ENCODE data around the gene MPST. TPM values are rescaled to one million over a fixed set of nuclear protein-coding genes. Genes with fewer than 3 reads are reported as not detected.
"Not testable (repeated sequence)": the region's sequence is repeated elsewhere in the genome, so short reads cannot be mapped to it uniquely, and the experiment has no call there.

MPST gene
- total and polyA plus RNA-seq, 4 experiments from 2014 or later: 3.7 to 7.4 (median 5.6) TPM

DNA sequence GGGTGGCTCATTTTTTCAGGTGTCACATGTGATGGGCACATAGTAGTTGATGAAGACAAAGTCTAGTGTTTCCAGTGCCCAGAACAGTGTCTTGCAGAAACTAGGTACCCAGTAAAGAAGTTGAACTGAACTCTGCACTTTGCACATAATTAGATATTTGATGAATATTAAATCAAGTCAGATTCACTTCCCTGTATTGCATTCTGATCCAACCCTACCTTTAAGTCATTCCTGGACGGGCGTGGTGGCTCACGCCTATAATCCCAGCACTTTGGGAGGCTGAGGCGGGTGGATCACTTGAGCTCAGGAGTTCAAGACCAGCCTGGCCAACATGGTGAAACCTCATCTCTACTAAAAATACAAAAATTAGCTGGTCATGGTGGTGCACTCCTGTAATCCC, 30.5 kb upstream of the MPST start:
- peaks cover 33 to 42% of the 10 kb centered on the region in 2 donors for H3K27me3 Mint-ChIP-seq
- POLR2A ChIA-PET (ENCODE audit: partially characterized antibody): interaction anchor here (0.7 kb wide), 1 partner anchor 133 kb away, joined by 3 read pairs; no protein-coding TSS in a partner anchor
- H3K27ac ChIP-seq (ENCODE audit: low read depth, low read length); H3K27ac Mint-ChIP-seq; H3K36me3 ChIP-seq (ENCODE audit: insufficient read depth, low read length); H3K4me1 ChIP-seq (ENCODE audit: insufficient read depth, low read length); H3K9me3 ChIP-seq (ENCODE audit: control insufficient read depth in 1 of 2, low read length in 2 of 2); H3K36me3 Mint-ChIP-seq; H3K4me1 Mint-ChIP-seq; intact Hi-C loops (cut with micrococcal nuclease); H3K4me3 ChIP-seq (ENCODE audit: low read length in 2 of 2); H3K4me3 Mint-ChIP-seq; DNase-seq: not testable (repeated sequence)
- peaks cover 17% of the 10 kb centered on the region for H3K27me3 ChIP-seq (ENCODE audit: insufficient read depth, low read length)
- peaks cover 0 to 26% (median 20%) of the 10 kb centered on the region in 8 donors for H3K9me3 Mint-ChIP-seq
- CTCF ChIA-PET (ENCODE audit: partially characterized antibody): interaction anchor here (0.7 kb wide), 1 partner anchor 611 kb away, joined by 4 read pairs; no protein-coding TSS in a partner anchor

GRCh38 chr22:36990457-36990856, 29.1 kb upstream of the MPST start:
- intact Hi-C loops (cut with micrococcal nuclease): no loop called here
- Mint-ChIP-seq H3K27ac (no peak overlapping the region), H3K4me3 (no peak overlapping the region), H3K9me3 (peaks cover 0 to 23% (median 17%) of the 10 kb centered on the region in 8 donors), H3K36me3 (peaks cover 4 to 8% of the 10 kb centered on the region in 2 donors), H3K27me3 (peaks cover 33 to 42% of the 10 kb centered on the region in 2 donors), H3K4me1 (no peaks in the 10 kb centered on the region)
- Histone ChIP-seq H3K36me3 (ENCODE audit: insufficient read depth, low read length) (no peaks in the 10 kb centered on the region), H3K4me3 (ENCODE audit: low read length in 2 of 2) (no peak overlapping the region), H3K9me3 (ENCODE audit: control insufficient read depth in 1 of 2, low read length in 2 of 2) (peaks cover 0 to 9% of the 10 kb centered on the region in 2 donors), H3K4me1 (ENCODE audit: insufficient read depth, low read length) (no peaks in the 10 kb centered on the region), H3K27me3 (ENCODE audit: insufficient read depth, low read length) (peaks cover 17% of the 10 kb centered on the region), H3K27ac (ENCODE audit: low read depth, low read length) (no peak overlapping the region)
- ChIA-PET CTCF (ENCODE audit: partially characterized antibody) (no interaction called here), POLR2A (ENCODE audit: partially characterized antibody) (no interaction called here)
- DNase-seq: no peak

- no peak for DNase-seq
- no peak overlapping the region for H3K4me3 Mint-ChIP-seq
- Histone ChIP-seq H3K27me3 (ENCODE audit: insufficient read depth, low read length) (peaks cover 17% of the 10 kb centered on the region), H3K4me1 (ENCODE audit: insufficient read depth, low read length) (no peaks in the 10 kb centered on the region), H3K27ac (ENCODE audit: low read depth, low read length) (no peak overlapping the region), H3K4me3 (ENCODE audit: low read length in 2 of 2) (no peak overlapping the region), H3K36me3 (ENCODE audit: insufficient read depth, low read length) (no peaks in the 10 kb centered on the region), H3K9me3 (ENCODE audit: control insufficient read depth in 1 of 2, low read length in 2 of 2) (peaks cover 0 to 2% of the 10 kb centered on the region in 2 donors)
- peaks cover 0 to 15% (median 9%) of the 10 kb centered on the region in 8 donors for H3K9me3 Mint-ChIP-seq
- intact Hi-C loops (cut with micrococcal nuclease): no loop called here
- POLR2A ChIA-PET (ENCODE audit: partially characterized antibody): no interaction called here
- CTCF ChIA-PET (ENCODE audit: partially characterized antibody): no interaction called here
- no peak overlapping the region for H3K27ac Mint-ChIP-seq
- peaks cover 33 to 42% of the 10 kb centered on the region in 2 donors for H3K27me3 Mint-ChIP-seq
- no peaks in the 10 kb centered on the region for H3K4me1 Mint-ChIP-seq
- peaks cover 1 to 6% of the 10 kb centered on the region in 2 donors for H3K36me3 Mint-ChIP-seq
Observed at GRCh38 chr22:36991206-36991605, 28.3 kb upstream of the MPST start.

DNA sequence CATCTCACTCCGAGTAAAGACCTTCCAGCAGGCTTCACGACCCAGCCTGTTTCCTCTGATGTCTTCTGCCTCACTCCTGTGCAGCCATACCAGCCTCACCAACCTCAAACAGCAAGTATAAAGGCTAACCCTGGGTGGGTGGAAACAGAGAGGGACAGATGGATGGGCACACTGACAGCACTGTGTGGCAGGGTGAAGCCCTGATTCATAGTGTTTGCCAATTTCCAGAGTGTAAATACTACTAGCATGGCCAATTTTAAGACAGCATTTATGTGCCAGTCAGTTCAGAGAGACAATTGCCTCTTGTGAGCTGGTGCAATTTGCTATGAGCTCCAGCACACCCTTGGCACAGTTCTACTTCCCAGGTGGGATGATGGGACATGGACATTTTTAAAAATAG, 21.8 kb upstream of the MPST start:
- no peak for DNase-seq
- intact Hi-C loops (cut with micrococcal nuclease): no loop called here
- Histone ChIP-seq H3K27ac (ENCODE audit: low read depth, low read length) (no peak overlapping the region), H3K27me3 (ENCODE audit: insufficient read depth, low read length) (no peaks in the 10 kb centered on the region), H3K4me3 (ENCODE audit: low read length in 2 of 2) (no peak overlapping the region), H3K9me3 (ENCODE audit: control insufficient read depth in 1 of 2, low read length in 2 of 2) (no peaks in the 10 kb centered on the region), H3K4me1 (ENCODE audit: insufficient read depth, low read length) (no peaks in the 10 kb centered on the region), H3K36me3 (ENCODE audit: insufficient read depth, low read length) (no peaks in the 10 kb centered on the region)
- Mint-ChIP-seq H3K27ac (no peak overlapping the region), H3K4me1 (no peaks in the 10 kb centered on the region), H3K36me3 (no peaks in the 10 kb centered on the region), H3K4me3 (no peak overlapping the region), H3K27me3 (peaks cover 1 to 11% of the 10 kb centered on the region in 2 donors), H3K9me3 (peaks cover 0 to 2% (median 0%) of the 10 kb centered on the region in 8 donors)
- ChIA-PET CTCF (ENCODE audit: partially characterized antibody) (interaction anchor here (1.4 kb wide), 1 partner anchor 11 kb away, joined by 4 read pairs; no protein-coding TSS in a partner anchor), POLR2A (ENCODE audit: partially characterized antibody) (no interaction called here)

DNA sequence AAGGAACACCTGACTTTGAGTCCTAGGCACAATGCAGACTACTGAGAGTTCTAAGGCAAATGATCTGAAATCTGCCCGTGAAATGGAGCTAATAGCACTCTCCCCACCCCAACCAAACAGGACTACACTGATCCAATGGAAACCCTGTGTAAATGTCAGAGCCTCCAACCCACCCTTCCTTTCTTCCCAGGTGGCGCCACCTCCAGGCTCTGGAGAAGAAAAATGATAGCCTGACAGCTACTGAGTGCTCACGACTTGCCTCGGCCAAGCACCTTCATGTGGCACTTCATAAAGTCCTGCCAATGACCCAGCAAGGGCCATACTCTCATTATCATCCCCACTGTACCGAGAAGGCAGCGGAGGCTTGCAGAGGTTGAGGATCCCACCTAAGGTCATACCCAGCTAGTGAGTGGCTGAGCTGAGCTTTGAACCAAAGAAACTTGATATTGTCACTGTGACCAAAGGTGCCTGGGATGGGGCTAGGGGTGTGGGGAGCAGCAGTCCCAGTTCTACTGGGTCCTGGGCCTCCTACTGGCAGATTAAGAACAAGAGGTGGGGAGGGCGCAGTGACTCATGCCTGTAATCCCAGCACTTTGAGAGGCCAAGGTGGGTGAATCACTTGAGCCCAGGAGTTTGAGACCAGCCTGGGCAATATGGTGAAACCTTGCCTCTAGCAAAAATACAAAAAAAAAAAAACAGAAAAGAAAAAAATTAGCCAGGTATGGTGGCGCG, 20.8 kb upstream of the MPST start:
- H3K4me3 Mint-ChIP-seq: no peak overlapping the region
- intact Hi-C loops (cut with micrococcal nuclease): no loop called here

GRCh38 chr22:36999463-36999862, 20.1 kb upstream of the MPST start:
- no peak overlapping the region for H3K27ac ChIP-seq (ENCODE audit: low read depth, low read length)
- H3K27me3 ChIP-seq (ENCODE audit: insufficient read depth, low read length): no peaks in the 10 kb centered on the region
- Mint-ChIP-seq H3K9me3 (peaks cover 0 to 2% (median 0%) of the 10 kb centered on the region in 8 donors), H3K4me1 (no peaks in the 10 kb centered on the region), H3K27me3 (peaks cover 5 to 18% of the 10 kb centered on the region in 2 donors), H3K27ac (no peak overlapping the region), H3K36me3 (no peaks in the 10 kb centered on the region), H3K4me3 (no peak overlapping the region)
- no peaks in the 10 kb centered on the region for H3K36me3 ChIP-seq (ENCODE audit: insufficient read depth, low read length)
- CTCF ChIA-PET (ENCODE audit: partially characterized antibody): no interaction called here
- POLR2A ChIA-PET (ENCODE audit: partially characterized antibody): no interaction called here
- H3K4me1 ChIP-seq (ENCODE audit: insufficient read depth, low read length): no peaks in the 10 kb centered on the region
- intact Hi-C loops (cut with micrococcal nuclease): no loop called here
- no peaks in the 10 kb centered on the region for H3K9me3 ChIP-seq (ENCODE audit: control insufficient read depth in 1 of 2, low read length in 2 of 2)
- DNase-seq: no peak
- no peak overlapping the region for H3K4me3 ChIP-seq (ENCODE audit: low read length in 2 of 2)

More for the DNA sequence above, 20.8 kb upstream of the MPST start:
- H3K4me1 Mint-ChIP-seq: no peaks in the 10 kb centered on the region
- Histone ChIP-seq H3K27ac (ENCODE audit: low read depth, low read length) (no peak overlapping the region), H3K9me3 (ENCODE audit: control insufficient read depth in 1 of 2, low read length in 2 of 2) (no peaks in the 10 kb centered on the region), H3K36me3 (ENCODE audit: insufficient read depth, low read length) (no peaks in the 10 kb centered on the region), H3K4me3 (ENCODE audit: low read length in 2 of 2) (no peak overlapping the region), H3K4me1 (ENCODE audit: insufficient read depth, low read length) (no peaks in the 10 kb centered on the region), H3K27me3 (ENCODE audit: insufficient read depth, low read length) (no peaks in the 10 kb centered on the region)
- ChIA-PET CTCF (ENCODE audit: partially characterized antibody) (no interaction called here), POLR2A (ENCODE audit: partially characterized antibody) (no interaction called here)
- H3K9me3 Mint-ChIP-seq: peaks cover 0 to 2% (median 0%) of the 10 kb centered on the region in 8 donors
- H3K27ac Mint-ChIP-seq: peak overlapping the region in 1 of 7 donors; percentile 43
- DNase-seq: no peak
- H3K27me3 Mint-ChIP-seq: peaks cover 5 to 17% of the 10 kb centered on the region in 2 donors
- H3K36me3 Mint-ChIP-seq: no peaks in the 10 kb centered on the region

- H3K9me3 Mint-ChIP-seq: peaks cover 0 to 6% (median 3%) of the 10 kb centered on the region in 8 donors
- no peaks in the 10 kb centered on the region for H3K4me1 Mint-ChIP-seq
- no peaks in the 10 kb centered on the region for H3K36me3 Mint-ChIP-seq
- no peak overlapping the region for H3K4me3 ChIP-seq (ENCODE audit: low read length in 2 of 2)
- no peaks in the 10 kb centered on the region for H3K9me3 ChIP-seq (ENCODE audit: control insufficient read depth in 1 of 2, low read length in 2 of 2)
- H3K27ac ChIP-seq (ENCODE audit: low read depth, low read length): no peak overlapping the region
- ChIA-PET CTCF (ENCODE audit: partially characterized antibody) (no interaction called here), POLR2A (ENCODE audit: partially characterized antibody) (no interaction called here)
- intact Hi-C loops (cut with micrococcal nuclease): no loop called here
- no peaks in the 10 kb centered on the region for H3K36me3 ChIP-seq (ENCODE audit: insufficient read depth, low read length)
- no peak overlapping the region for H3K27ac Mint-ChIP-seq
- H3K27me3 Mint-ChIP-seq: peaks cover 9 to 19% of the 10 kb centered on the region in 2 donors
- no peaks in the 10 kb centered on the region for H3K27me3 ChIP-seq (ENCODE audit: insufficient read depth, low read length)
- DNase-seq: no peak
- H3K4me3 Mint-ChIP-seq: no peak overlapping the region
- H3K4me1 ChIP-seq (ENCODE audit: insufficient read depth, low read length): no peaks in the 10 kb centered on the region
Observed at GRCh38 chr22:37000676-37001534, 18.6 kb upstream of the MPST start.
